Gastrocnemius medialis (tissue), 4 donors: Measurements from ENCODE around the gene CD300C. TPM values are rescaled to one million over a fixed set of nuclear protein-coding genes. Genes with fewer than 3 reads are reported as not detected.
A peak's percentile ranks its signal among the peaks of the same experiment; 100 is the strongest.

Experiments used
- ATAC-seq, 2 donors: fragments of 150-250 bp; one replicate each; pipeline ENCODE4 v1.9.1; 2016
- DNase-seq, 2 donors: peaks; one replicate each; pipeline ENCODE4 v3.0.0-alpha.2; 2019
- H3K27ac ChIP-seq, 4 donors: fragments of 200-600 bp; sonication (generic); 1 replicate in 1 of 4; 2 replicates in 3 of 4; pipeline ENCODE4 v1.5.1; 2016 to 2018; ENCODE audit warnings: mild to moderate bottlenecking in 2 of 4, moderate library complexity in 1 of 4
- H3K27me3 ChIP-seq, 3 donors: fragments of 200-600 bp; sonication (generic) in 2 of 3; 1 replicate in 1 of 3; 2 replicates in 2 of 3; pipeline versions ENCODE4 v1.5.1 to v1.6.0; 2016 to 2019; ENCODE audit warnings: mild to moderate bottlenecking in 1 of 3, moderate library complexity in 1 of 3
- H3K36me3 ChIP-seq, 2 donors: fragments of 200-600 bp; sonication (generic) in 1 of 2; one replicate each; pipeline ENCODE4 v1.5.1; 2017 to 2018
- H3K4me1 ChIP-seq, 2 donors: fragments of 200-600 bp; sonication (generic) in 1 of 2; one replicate each; pipeline ENCODE4 v1.5.1; 2016 to 2017; ENCODE audit warnings: mild to moderate bottlenecking in 2 of 2
- H3K4me3 ChIP-seq, 4 donors: fragments of 200-600 bp; sonication (generic) in 3 of 4; 1 replicate in 1 of 4; 2 replicates in 3 of 4; pipeline ENCODE4 v1.5.1; 2016 to 2019; ENCODE audit warnings: mild to moderate bottlenecking in 2 of 4
- H3K9me3 ChIP-seq, 3 donors: fragments of 200-600 bp; sonication (generic) in 2 of 3; 1 replicate in 1 of 3; 2 replicates in 2 of 3; pipeline ENCODE4 v1.5.1; 2016 to 2019
- POLR2A ChIP-seq, 2 donors: fragments of 450-650 bp; IDR thresholded peaks; one replicate each; pipeline ENCODE4 v1.6.1; 2017; ENCODE audit warnings: antibody characterized with exemption in 2 of 2, mild to moderate bottlenecking in 2 of 2, moderate library complexity in 2 of 2
- in situ Hi-C, 4 donors: fragments of 200-750 bp; cut with MboI; loops; one replicate each; pipeline versions ENCODE4 v1.15.0 to v1.8.0; 2017; ENCODE audit warnings: low sequenced_read_pairs in 4 of 4
- intact Hi-C: fragments of 100-400 bp; cut with DNase I; formaldehyde crosslinking; loops from one replicate; pipeline ENCODE4 v1.15.1; 2023; ENCODE audit warnings: low total_unique reads
- total RNA-seq, 4 donors: library from RNA; depleted of rRNA; stranded (reverse); fragments of >200 nt; gene quantifications; one replicate each; pipeline versions ENCODE4 v1.1.0 to v1.2.3, GENCODE V29; 2016
- TF ChIP-seq, protein P1 (sequence below), 5 experiments: fragments of 450-650 bp in 3 of 5; fragments of 200-600 bp in 2 of 5; sonication (generic) in 2 of 5; IDR thresholded peaks in 4 of 5; conservative IDR thresholded peaks in 1 of 5; 1 replicate in 4 of 5; 2 replicates in 1 of 5; pipeline ENCODE4 v1.5.1; 2016 to 2019; ENCODE audit warnings: antibody characterized with exemption in 5 of 5, mild to moderate bottlenecking in 3 of 5, moderate library complexity in 3 of 5

The CD300C gene
- total RNA-seq, 4 donors from 2014 or later: 0.16 TPM; not detected in 3

DNA sequence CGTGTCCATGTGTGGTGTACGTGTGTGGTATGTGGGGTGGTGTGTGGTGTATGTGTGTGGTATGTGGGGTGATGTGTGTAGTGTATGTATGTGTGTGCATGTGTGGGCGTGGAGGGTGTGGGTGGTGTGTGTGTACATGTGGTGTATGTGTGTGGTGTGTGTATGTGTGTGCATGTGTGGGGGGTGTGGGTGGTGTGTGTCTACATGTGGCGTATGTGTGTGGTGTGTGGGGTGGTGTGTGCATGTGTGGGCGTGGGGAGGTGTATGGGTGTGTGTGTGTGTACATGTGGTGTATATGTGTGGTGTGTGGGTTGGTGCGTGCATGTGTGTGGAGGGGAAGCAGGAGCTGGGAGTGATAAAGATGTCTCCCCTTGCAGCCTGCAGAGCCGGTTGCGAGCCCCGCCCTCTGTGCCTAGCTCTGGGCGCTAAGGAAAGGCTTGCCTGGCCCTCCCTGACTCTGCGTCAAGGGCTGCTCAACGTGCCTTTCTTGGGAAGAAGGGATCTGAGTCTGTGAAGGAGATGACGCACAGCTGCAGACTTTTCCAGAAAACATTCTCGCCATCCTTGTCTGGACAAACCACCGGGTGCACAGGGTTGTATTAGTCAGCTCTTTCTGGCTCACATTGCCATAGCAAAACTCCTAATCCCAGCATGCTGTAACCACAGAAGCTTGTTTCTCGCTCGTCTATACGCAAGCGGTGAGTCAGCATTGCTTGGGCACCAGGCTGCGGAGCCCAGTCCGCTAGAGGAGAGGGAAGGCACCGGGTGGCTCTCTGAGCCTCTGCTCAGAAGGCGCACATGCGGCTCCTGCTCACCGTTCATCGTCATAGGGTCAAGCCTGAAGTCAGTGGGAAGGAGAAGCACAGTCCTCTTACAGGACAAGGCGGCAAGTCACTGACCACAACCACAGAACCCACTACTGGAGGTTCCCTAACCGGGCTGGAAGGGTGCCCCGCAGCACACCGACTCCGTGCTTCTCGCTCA lies 23.4 kb upstream of the CD300C start:
- no peak for TF ChIP-seq POLR2A (IDR thresholded peaks at IDR 0.05)
- TF ChIP-seq, protein P1, sequence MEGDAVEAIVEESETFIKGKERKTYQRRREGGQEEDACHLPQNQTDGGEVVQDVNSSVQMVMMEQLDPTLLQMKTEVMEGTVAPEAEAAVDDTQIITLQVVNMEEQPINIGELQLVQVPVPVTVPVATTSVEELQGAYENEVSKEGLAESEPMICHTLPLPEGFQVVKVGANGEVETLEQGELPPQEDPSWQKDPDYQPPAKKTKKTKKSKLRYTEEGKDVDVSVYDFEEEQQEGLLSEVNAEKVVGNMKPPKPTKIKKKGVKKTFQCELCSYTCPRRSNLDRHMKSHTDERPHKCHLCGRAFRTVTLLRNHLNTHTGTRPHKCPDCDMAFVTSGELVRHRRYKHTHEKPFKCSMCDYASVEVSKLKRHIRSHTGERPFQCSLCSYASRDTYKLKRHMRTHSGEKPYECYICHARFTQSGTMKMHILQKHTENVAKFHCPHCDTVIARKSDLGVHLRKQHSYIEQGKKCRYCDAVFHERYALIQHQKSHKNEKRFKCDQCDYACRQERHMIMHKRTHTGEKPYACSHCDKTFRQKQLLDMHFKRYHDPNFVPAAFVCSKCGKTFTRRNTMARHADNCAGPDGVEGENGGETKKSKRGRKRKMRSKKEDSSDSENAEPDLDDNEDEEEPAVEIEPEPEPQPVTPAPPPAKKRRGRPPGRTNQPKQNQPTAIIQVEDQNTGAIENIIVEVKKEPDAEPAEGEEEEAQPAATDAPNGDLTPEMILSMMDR (IDR thresholded peaks at IDR 0.05 in 4 of 5, conservative IDR thresholded peaks at IDR 0.05 in 1 of 5): no peak
- no peak overlapping the region for H3K4me3 ChIP-seq
- peaks cover 0 to 11% (median 5%) of the 10 kb centered on the region in 3 donors for H3K27me3 ChIP-seq
- no peaks in the 10 kb centered on the region for H3K9me3 ChIP-seq
- in situ Hi-C loops: no loop called here
- H3K4me1 ChIP-seq: no peaks in the 10 kb centered on the region
- H3K36me3 ChIP-seq: no peaks in the 10 kb centered on the region
- intact Hi-C loops: loop anchor here (10.0 kb wide), 1 partner anchor 185 kb away; no protein-coding TSS in a partner anchor
- no peak overlapping the region for H3K27ac ChIP-seq
- DNase-seq (peak in 1 of 2 donors; percentile 45), ATAC-seq (peak; percentile 62 to 79)

DNA sequence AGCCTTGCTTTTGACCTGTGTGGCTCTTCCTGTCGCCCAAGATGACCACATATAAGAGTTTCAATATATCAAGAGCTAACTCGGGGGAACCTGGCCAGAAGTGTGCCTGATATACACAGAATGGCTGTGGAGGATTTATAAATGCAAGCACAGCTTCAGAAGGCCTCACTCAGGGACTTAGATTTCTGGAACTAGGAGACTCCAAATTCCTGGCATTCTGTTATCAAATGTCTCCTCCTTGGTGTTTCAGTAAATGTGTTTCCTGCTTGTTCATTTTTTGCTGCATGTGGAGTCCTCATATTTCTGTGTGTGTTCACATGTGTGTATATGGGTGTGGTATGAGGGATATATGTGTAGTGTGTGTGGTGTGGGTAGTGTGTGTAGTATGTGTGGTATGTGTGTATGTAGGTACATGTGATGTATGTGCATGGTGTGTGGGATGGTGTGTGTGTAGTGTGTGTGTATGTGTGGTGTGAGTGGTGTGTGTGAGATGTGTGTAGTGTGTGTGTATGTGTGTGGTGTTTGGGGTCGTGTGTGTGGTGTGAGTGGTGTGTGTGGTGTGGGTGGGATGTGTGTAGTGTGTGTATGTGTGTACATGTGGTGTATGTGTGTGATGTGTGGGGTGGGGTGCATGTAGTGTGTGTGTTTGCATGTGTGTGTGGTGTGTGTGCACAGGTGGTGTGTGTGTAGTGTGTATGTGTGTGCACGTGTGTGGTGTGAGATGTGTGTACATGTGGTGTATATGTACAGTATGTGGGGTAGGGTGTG lies 22.4 kb upstream of the CD300C start:
- Histone ChIP-seq H3K27me3 (peaks cover 0 to 11% (median 5%) of the 10 kb centered on the region in 3 donors), H3K36me3 (no peaks in the 10 kb centered on the region), H3K4me1 (no peaks in the 10 kb centered on the region), H3K4me3 (no peak overlapping the region), H3K9me3 (no peaks in the 10 kb centered on the region), H3K27ac (no peak overlapping the region)
- intact Hi-C loops: loop anchor here (10.0 kb wide), 1 partner anchor 187 kb away; no protein-coding TSS in a partner anchor
- TF ChIP-seq POLR2A (IDR thresholded peaks at IDR 0.05): no peak
- TF ChIP-seq, protein P1 (IDR thresholded peaks at IDR 0.05 in 4 of 5, conservative IDR thresholded peaks at IDR 0.05 in 1 of 5): no peak
- DNase-seq (no peak), ATAC-seq (no peak)
- in situ Hi-C loops: no loop called here

DNA sequence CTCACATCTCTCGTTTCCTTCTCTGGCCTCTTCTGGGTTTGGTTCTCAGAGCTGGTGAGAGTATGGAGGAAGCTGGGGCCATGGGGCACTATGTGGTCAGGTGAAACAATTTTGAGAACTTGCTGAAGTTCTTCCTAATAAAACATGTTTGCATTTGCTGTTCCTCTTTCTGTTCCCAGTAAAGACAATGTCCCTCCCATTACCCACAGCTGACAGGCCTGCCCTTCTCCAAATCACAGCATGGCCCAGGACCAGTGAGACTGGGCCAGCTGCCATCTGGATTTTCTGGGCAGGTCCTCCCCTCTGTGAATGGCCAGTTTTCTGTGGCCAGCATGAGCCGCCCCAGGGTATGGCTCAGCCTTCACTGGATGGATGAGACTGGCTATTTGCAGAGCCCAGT lies 21.5 kb upstream of the CD300C start, which contains the start of gene CD300H:
TSS of gene CD300H (minus strand) at position 113 of the 400 bp plus-strand sequence.
- Histone ChIP-seq H3K27ac (no peak within 1 kb of the TSS), H3K9me3 (no peaks in the 10 kb centered on the region), H3K27me3 (peaks cover 0 to 9% (median 0%) of the 10 kb centered on the region in 3 donors), H3K36me3 (no peaks in the 10 kb centered on the region), H3K4me3 (no peak within 1 kb of the TSS), H3K4me1 (no peaks in the 10 kb centered on the region)
- TF ChIP-seq, protein P1 (IDR thresholded peaks at IDR 0.05 in 4 of 5, conservative IDR thresholded peaks at IDR 0.05 in 1 of 5): no peak
- no peak for TF ChIP-seq POLR2A (IDR thresholded peaks at IDR 0.05)
- ATAC-seq: no peak
- intact Hi-C loops: loop anchor here (10.0 kb wide), 1 partner anchor 187 kb away; no protein-coding TSS in a partner anchor
- no peak for DNase-seq
- in situ Hi-C loops: no loop called here

DNA sequence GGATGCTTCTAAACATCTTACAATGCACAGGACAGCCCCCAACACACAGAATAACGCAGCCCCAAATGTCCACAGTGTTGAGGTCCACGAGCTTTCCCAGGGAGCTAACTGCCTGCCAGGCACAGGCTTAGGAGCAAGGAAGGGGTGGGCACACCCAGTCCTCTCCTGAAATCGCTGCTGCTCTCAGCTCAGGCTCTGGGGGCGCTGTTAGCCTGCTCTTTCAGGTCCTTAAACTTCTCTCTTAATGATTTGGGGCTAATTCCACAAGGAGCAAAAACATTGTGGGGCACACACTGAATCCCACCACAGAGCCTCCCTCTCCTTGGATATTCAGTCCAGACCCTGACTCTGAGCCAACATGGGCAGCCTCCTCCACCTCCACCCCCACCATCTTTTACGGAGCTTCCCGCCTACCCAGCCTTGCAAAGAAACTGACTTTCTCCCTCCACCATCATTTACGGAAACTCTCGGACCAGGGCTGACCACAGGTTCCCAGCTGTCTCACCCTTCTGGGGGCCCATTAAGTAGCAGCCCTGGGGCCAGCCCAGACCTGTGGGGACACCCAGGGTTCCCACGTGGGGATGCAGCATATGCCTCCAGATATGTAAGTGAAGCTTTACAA lies 20.3 kb upstream of the CD300C start:
- peaks cover 0 to 12% (median 0%) of the 10 kb centered on the region in 3 donors for H3K27me3 ChIP-seq
- no peak for ATAC-seq
- in situ Hi-C loops: no loop called here

More for the DNA sequence above, 20.3 kb upstream of the CD300C start:
- intact Hi-C loops: loop anchor here (10.0 kb wide), 1 partner anchor 189 kb away; no protein-coding TSS in a partner anchor
- TF ChIP-seq, protein P1 (IDR thresholded peaks at IDR 0.05 in 4 of 5, conservative IDR thresholded peaks at IDR 0.05 in 1 of 5): peak in 3 of 5 experiments; percentile 10 to 38 (median 14)
- TF ChIP-seq POLR2A (IDR thresholded peaks at IDR 0.05): no peak
- H3K36me3 ChIP-seq: no peaks in the 10 kb centered on the region
- no peaks in the 10 kb centered on the region for H3K4me1 ChIP-seq
- H3K27ac ChIP-seq: no peak overlapping the region
- no peak overlapping the region for H3K4me3 ChIP-seq
- no peak for DNase-seq
- H3K9me3 ChIP-seq: no peaks in the 10 kb centered on the region
